ENCODE measurements around the gene PDE8A.

The PDE8A gene

GRCh38 chr15:85000937-85001336 is 19.3 kb downstream of the PDE8A start:
- Mint-ChIP-seq H3K36me3 (ENCODE audit: insufficient read depth) (peaks cover 2% of the 10 kb centered on the region), H3K4me3 (no peak overlapping the region), H3K9me3 (no peaks in the 10 kb centered on the region), H3K27ac (ENCODE audit: low read depth) (no peak overlapping the region), H3K27me3 (no peaks in the 10 kb centered on the region), H3K4me1 (peaks cover 23% of the 10 kb centered on the region)
- no peak for ATAC-seq (replicated peaks; ENCODE audit: extremely low read depth, poor library complexity, severe bottlenecking)
- DNase-seq (ENCODE audit: low spot score in 2 of 2) = no peak

- no peaks in the 10 kb centered on the region for H3K36me3 Mint-ChIP-seq (ENCODE audit: insufficient read depth)
- no peak for ATAC-seq (replicated peaks; ENCODE audit: extremely low read depth, poor library complexity, severe bottlenecking)
- H3K27me3 Mint-ChIP-seq = no peaks in the 10 kb centered on the region
- H3K9me3 Mint-ChIP-seq = no peaks in the 10 kb centered on the region
- peaks cover 31% of the 10 kb centered on the region for H3K4me1 Mint-ChIP-seq
- no peak for DNase-seq (ENCODE audit: low spot score in 2 of 2)
- no peak overlapping the region for H3K27ac Mint-ChIP-seq (ENCODE audit: low read depth)
- no peak overlapping the region for H3K4me3 Mint-ChIP-seq
These were observed 20.9 kb downstream of the PDE8A start for GRCh38 chr15:85002517-85002916.

- no peak for DNase-seq (ENCODE audit: low spot score in 2 of 2)
- H3K27me3 Mint-ChIP-seq = no peaks in the 10 kb centered on the region
- H3K9me3 Mint-ChIP-seq = no peaks in the 10 kb centered on the region
- no peak overlapping the region for H3K4me3 Mint-ChIP-seq
- peaks cover 36% of the 10 kb centered on the region for H3K4me1 Mint-ChIP-seq
- no peak for ATAC-seq (replicated peaks; ENCODE audit: extremely low read depth, poor library complexity, severe bottlenecking)
- no peak overlapping the region for H3K27ac Mint-ChIP-seq (ENCODE audit: low read depth)
- no peaks in the 10 kb centered on the region for H3K36me3 Mint-ChIP-seq (ENCODE audit: insufficient read depth)
These were observed 22.1 kb downstream of the PDE8A start for GRCh38 chr15:85003593-85004312.

GRCh38 chr15:85004550-85004949 is 22.9 kb downstream of the PDE8A start:
- no peaks in the 10 kb centered on the region for H3K36me3 Mint-ChIP-seq (ENCODE audit: insufficient read depth)
- DNase-seq (ENCODE audit: low spot score in 2 of 2) (no peak), ATAC-seq (replicated peaks; ENCODE audit: extremely low read depth, poor library complexity, severe bottlenecking) (no peak)
- no peak overlapping the region for H3K27ac Mint-ChIP-seq (ENCODE audit: low read depth)
- H3K4me1 Mint-ChIP-seq = peaks cover 40% of the 10 kb centered on the region
- H3K9me3 Mint-ChIP-seq = no peaks in the 10 kb centered on the region
- no peaks in the 10 kb centered on the region for H3K27me3 Mint-ChIP-seq
- no peak overlapping the region for H3K4me3 Mint-ChIP-seq

- Mint-ChIP-seq H3K4me3 (no peak overlapping the region), H3K27ac (ENCODE audit: low read depth) (no peak overlapping the region), H3K36me3 (ENCODE audit: insufficient read depth) (no peaks in the 10 kb centered on the region), H3K4me1 (peaks cover 43% of the 10 kb centered on the region), H3K9me3 (no peaks in the 10 kb centered on the region), H3K27me3 (no peaks in the 10 kb centered on the region)
- no peak for DNase-seq (ENCODE audit: low spot score in 2 of 2)
- ATAC-seq (replicated peaks; ENCODE audit: extremely low read depth, poor library complexity, severe bottlenecking) = no peak
These were observed 23.7 kb downstream of the PDE8A start for GRCh38 chr15:85005319-85005718.

- Mint-ChIP-seq H3K27me3 (no peaks in the 10 kb centered on the region), H3K4me3 (no peak overlapping the region), H3K36me3 (ENCODE audit: insufficient read depth) (no peaks in the 10 kb centered on the region), H3K9me3 (no peaks in the 10 kb centered on the region), H3K27ac (ENCODE audit: low read depth) (no peak overlapping the region), H3K4me1 (peaks cover 43% of the 10 kb centered on the region)
- DNase-seq (ENCODE audit: low spot score in 2 of 2) (no peak), ATAC-seq (replicated peaks; ENCODE audit: extremely low read depth, poor library complexity, severe bottlenecking) (no peak)
These were observed 24.1 kb downstream of the PDE8A start for GRCh38 chr15:85005746-85006145.

- no peak for DNase-seq (ENCODE audit: low spot score in 2 of 2)
- Mint-ChIP-seq H3K36me3 (ENCODE audit: insufficient read depth) (no peaks in the 10 kb centered on the region), H3K4me3 (no peak overlapping the region), H3K27me3 (no peaks in the 10 kb centered on the region), H3K4me1 (peaks cover 42% of the 10 kb centered on the region), H3K27ac (ENCODE audit: low read depth) (no peak overlapping the region), H3K9me3 (no peaks in the 10 kb centered on the region)
- no peak for ATAC-seq (replicated peaks; ENCODE audit: extremely low read depth, poor library complexity, severe bottlenecking)
These were observed 24.5 kb downstream of the PDE8A start for GRCh38 chr15:85006201-85006600.

- H3K9me3 Mint-ChIP-seq = no peaks in the 10 kb centered on the region
- ATAC-seq (replicated peaks; ENCODE audit: extremely low read depth, poor library complexity, severe bottlenecking) = no peak
- DNase-seq (ENCODE audit: low spot score in 2 of 2) = no peak
- H3K36me3 Mint-ChIP-seq (ENCODE audit: insufficient read depth) = peaks cover under 1% of the 10 kb centered on the region
- no peaks in the 10 kb centered on the region for H3K27me3 Mint-ChIP-seq
- peaks cover 37% of the 10 kb centered on the region for H3K4me1 Mint-ChIP-seq
- no peak overlapping the region for H3K27ac Mint-ChIP-seq (ENCODE audit: low read depth)
- no peak overlapping the region for H3K4me3 Mint-ChIP-seq
These were observed 25.0 kb downstream of the PDE8A start for GRCh38 chr15:85006655-85007054.

- no peak for ATAC-seq (replicated peaks; ENCODE audit: extremely low read depth, poor library complexity, severe bottlenecking)
- H3K27ac Mint-ChIP-seq (ENCODE audit: low read depth) = no peak overlapping the region
- H3K27me3 Mint-ChIP-seq = no peaks in the 10 kb centered on the region
- no peaks in the 10 kb centered on the region for H3K9me3 Mint-ChIP-seq
- H3K4me1 Mint-ChIP-seq = peaks cover 33% of the 10 kb centered on the region
- DNase-seq (ENCODE audit: low spot score in 2 of 2) = no peak
- no peak overlapping the region for H3K4me3 Mint-ChIP-seq
- H3K36me3 Mint-ChIP-seq (ENCODE audit: insufficient read depth) = peaks cover 2% of the 10 kb centered on the region
These were observed 25.5 kb downstream of the PDE8A start for GRCh38 chr15:85007137-85007536.

- no peak overlapping the region for H3K4me3 Mint-ChIP-seq
- H3K27me3 Mint-ChIP-seq = no peaks in the 10 kb centered on the region
- ATAC-seq (replicated peaks; ENCODE audit: extremely low read depth, poor library complexity, severe bottlenecking) = no peak
- H3K27ac Mint-ChIP-seq (ENCODE audit: low read depth) = no peak overlapping the region
- peaks cover 27% of the 10 kb centered on the region for H3K4me1 Mint-ChIP-seq
- peaks cover 2% of the 10 kb centered on the region for H3K36me3 Mint-ChIP-seq (ENCODE audit: insufficient read depth)
- no peaks in the 10 kb centered on the region for H3K9me3 Mint-ChIP-seq
- DNase-seq (ENCODE audit: low spot score in 2 of 2) = no peak
These were observed 26.2 kb downstream of the PDE8A start for GRCh38 chr15:85007741-85008397.

GRCh38 chr15:85008474-85009260 is 27.0 kb downstream of the PDE8A start:
- Mint-ChIP-seq H3K4me3 (no peak overlapping the region), H3K27ac (ENCODE audit: low read depth) (no peak overlapping the region), H3K36me3 (ENCODE audit: insufficient read depth) (peaks cover 2% of the 10 kb centered on the region), H3K9me3 (no peaks in the 10 kb centered on the region), H3K4me1 (peaks cover 25% of the 10 kb centered on the region), H3K27me3 (no peaks in the 10 kb centered on the region)
- ATAC-seq (replicated peaks; ENCODE audit: extremely low read depth, poor library complexity, severe bottlenecking) (no peak), DNase-seq (ENCODE audit: low spot score in 2 of 2) (no peak)

GRCh38 chr15:85009435-85009834 is 27.8 kb downstream of the PDE8A start:
- H3K4me1 Mint-ChIP-seq = peaks cover 26% of the 10 kb centered on the region
- H3K27ac Mint-ChIP-seq (ENCODE audit: low read depth) = no peak overlapping the region
- no peak for ATAC-seq (replicated peaks; ENCODE audit: extremely low read depth, poor library complexity, severe bottlenecking)

GRCh38 chr15:85010071-85010385 is 28.4 kb downstream of the PDE8A start:
- no peak for ATAC-seq (replicated peaks; ENCODE audit: extremely low read depth, poor library complexity, severe bottlenecking)
- Mint-ChIP-seq H3K36me3 (ENCODE audit: insufficient read depth) (peaks cover 2% of the 10 kb centered on the region), H3K4me3 (no peak overlapping the region)

More at GRCh38 chr15:85009435-85009834, 27.8 kb downstream of the PDE8A start:
- H3K27me3 Mint-ChIP-seq = no peaks in the 10 kb centered on the region
- H3K4me3 Mint-ChIP-seq = no peak overlapping the region
- H3K36me3 Mint-ChIP-seq (ENCODE audit: insufficient read depth) = peaks cover 2% of the 10 kb centered on the region
- H3K9me3 Mint-ChIP-seq = no peaks in the 10 kb centered on the region
- no peak for DNase-seq (ENCODE audit: low spot score in 2 of 2)

More at GRCh38 chr15:85010071-85010385, 28.4 kb downstream of the PDE8A start:
- no peak for DNase-seq (ENCODE audit: low spot score in 2 of 2)
- H3K9me3 Mint-ChIP-seq = no peaks in the 10 kb centered on the region
- H3K27ac Mint-ChIP-seq (ENCODE audit: low read depth) = no peak overlapping the region
- no peaks in the 10 kb centered on the region for H3K27me3 Mint-ChIP-seq
- H3K4me1 Mint-ChIP-seq = peaks cover 32% of the 10 kb centered on the region

All from central memory CD8-positive, alpha-beta T cell (primary cell).